ENCODE results near the gene MGME1. TPM values are rescaled to one million over a fixed set of nuclear protein-coding genes. Genes with fewer than 3 reads are reported as not detected.

The MGME1 gene
- total and polyA plus RNA-seq, 2 of the 13 experiments (the other 11 are each of a cell fraction or from before 2014, with no cell fraction given): 36.7 to 66.6 TPM

- ChIA-PET POLR2A (interaction anchor here (0.9 to 2.7 kb wide), 6 partner anchors 9 to 459 kb away, joined by 3 to 7 read pairs (median 3); no protein-coding TSS in a partner anchor), CTCF (ENCODE audit: low intra/inter-chr PET ratio, low total read pairs) (no interaction called here)
- Histone ChIP-seq H3K79me2 (ENCODE audit: insufficient read depth, low read length) (no peaks in the 10 kb centered on the region), H3K4me1 (ENCODE audit: insufficient read depth, low read length) (peaks cover 68% of the 10 kb centered on the region), H4K20me1 (ENCODE audit: insufficient read depth, low read length) (no peaks in the 10 kb centered on the region), H3K27ac (ENCODE audit: extremely low read length, insufficient read depth, low read length) (no peak overlapping the region), H3K27me3 (ENCODE audit: control insufficient read depth in 1 of 2, insufficient read depth in 2 of 2, low read length in 2 of 2) (peaks cover 5 to 44% of the 10 kb centered on the region in 2 experiments; a peak in 4 of 5 replicates), H3K4me2 (ENCODE audit: low read depth, low read length) (peak overlapping the region; percentile 46), H3K9me3 (ENCODE audit: low read length) (no peaks in the 10 kb centered on the region), H3K36me3 (replicated peaks in 1 of 2; ENCODE audit: control insufficient read depth in 1 of 2, insufficient read depth in 2 of 2, low read length in 2 of 2) (no peaks in the 10 kb centered on the region), H2AFZ (ENCODE audit: low read length) (no peak overlapping the region), H3K4me3 (replicated peaks in 1 of 3; ENCODE audit: insufficient read depth in 1 of 3, low read depth in 2 of 3, low read length in 3 of 3) (peak overlapping the region in 1 of 3 experiments; percentile 1; a peak in 1 of 6 replicates), H3K9ac (ENCODE audit: insufficient read depth, low read depth, low read length) (no peak overlapping the region)
- in situ Hi-C loops (cut with HindIII; ENCODE audit: extremely low pct_ligation_motif_present, low pct_unique_long_range_greater_than_20kb) (no loop called here), intact Hi-C loops (cut with micrococcal nuclease; ENCODE audit: unreplicated experiment) (loop anchor here (10.0 kb wide), 1 partner anchor 131 kb away; the partner anchor contains the start of genes KAT14 and PET117)
- BruUV-seq (replicated peaks): no TSS peak
- DNase-seq (ENCODE audit: low spot score) (no peak), FAIRE-seq (no peak), ATAC-seq (no peak)
- WGBS (ENCODE audit: low lambda C conversion rate): 9% methylated on average over 5 of the region's 5 CpGs
- no peak for TF ChIP-seq FIP1L1 (IDR thresholded peaks at IDR 0.05; ENCODE audit: borderline replicate concordance, insufficient read depth, low read depth, low read length)
- no peak for TF ChIP-seq NAIF1 (CRISPR knock-in tag; IDR thresholded peaks at IDR 0.05; ENCODE audit: borderline replicate concordance)
- no peak for TF ChIP-seq ZFP37 (CRISPR knock-in tag; IDR thresholded peaks at IDR 0.05; ENCODE audit: borderline replicate concordance)
- no peak for TF ChIP-seq ZNF225 (CRISPR knock-in tag; IDR thresholded peaks at IDR 0.05)
- no peak for TF ChIP-seq ZNF761 (CRISPR knock-in tag; conservative IDR thresholded peaks at IDR 0.05)
- TF ChIP-seq ZC3H4 (CRISPR knock-in tag; IDR thresholded peaks at IDR 0.05; ENCODE audit: borderline replicate concordance): no peak
- no peak for TF ChIP-seq SNAPC2 (CRISPR knock-in tag; IDR thresholded peaks at IDR 0.05)
- TF ChIP-seq ZNF101 (CRISPR knock-in tag; IDR thresholded peaks at IDR 0.05; ENCODE audit: borderline replicate concordance, low read depth): 0 out of 2 replicates have a peak, but pooled peaks have one; percentile 42
- no peak for TF ChIP-seq PRDM15 (CRISPR knock-in tag; IDR thresholded peaks at IDR 0.05)
- TF ChIP-seq ZUFSP (CRISPR knock-in tag; IDR thresholded peaks at IDR 0.05; ENCODE audit: borderline replicate concordance): no peak
- no peak for TF ChIP-seq ZNF280D (CRISPR knock-in tag; IDR thresholded peaks at IDR 0.05)
- no peak for TF ChIP-seq E2F1 (CRISPR knock-in tag; IDR thresholded peaks at IDR 0.05)
These were observed 35.1 kb downstream of the MGME1 start for GRCh38 chr20:18003897-18004296.

Measured in HepG2 (cell line).